Measurements from ENCODE around the gene ZBTB46.
"Not testable (repeated sequence)": the region's sequence is repeated elsewhere in the genome, so short reads cannot be mapped to it uniquely, and the experiment has no call there.

DNA sequence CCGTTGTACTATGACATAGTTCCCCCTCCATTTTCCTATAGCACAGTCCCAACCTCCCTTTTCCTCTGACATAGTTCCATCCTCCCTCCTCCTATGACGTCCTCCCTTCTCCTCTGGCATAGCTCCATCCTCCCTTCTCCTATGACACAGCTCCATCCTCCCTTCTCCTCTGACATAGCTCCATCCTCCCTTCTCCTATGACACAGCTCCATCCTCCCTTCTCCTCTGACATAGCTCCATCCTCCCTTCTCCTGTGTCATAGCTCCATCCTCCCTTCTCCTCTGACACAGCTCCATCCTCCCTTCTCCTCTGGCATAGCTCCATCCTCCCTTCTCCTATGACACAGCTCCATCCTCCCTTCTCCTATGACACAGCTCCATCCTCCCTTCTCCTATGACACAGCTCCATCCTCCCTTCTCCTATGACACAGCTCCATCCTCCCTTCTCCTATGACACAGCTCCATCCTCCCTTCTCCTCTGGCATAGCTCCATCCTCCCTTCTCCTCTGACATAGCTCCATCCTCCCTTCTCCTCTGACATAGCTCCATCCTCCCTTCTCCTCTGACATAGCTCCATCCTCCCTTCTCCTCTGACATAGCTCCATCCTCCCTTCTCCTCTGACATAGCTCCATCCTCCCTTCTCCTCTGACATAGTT lies 108.0 kb downstream of the ZBTB46 start:
- not testable (repeated sequence) for TF ChIP-seq YY1 (tag by site-specific recombination; IDR thresholded peaks at IDR 0.05); ZNF324 (tag by site-specific recombination; IDR thresholded peaks at IDR 0.05); ZNF514 (tag by site-specific recombination; IDR thresholded peaks at IDR 0.05); KLF16 (tag by site-specific recombination; IDR thresholded peaks at IDR 0.05); ZNF138 (tag by site-specific recombination; IDR thresholded peaks at IDR 0.05; ENCODE audit: borderline replicate concordance); ZNF19 (tag by site-specific recombination; IDR thresholded peaks at IDR 0.05; ENCODE audit: low read depth); ZNF548 (tag by site-specific recombination; IDR thresholded peaks at IDR 0.05)
- TF ChIP-seq, protein P1, sequence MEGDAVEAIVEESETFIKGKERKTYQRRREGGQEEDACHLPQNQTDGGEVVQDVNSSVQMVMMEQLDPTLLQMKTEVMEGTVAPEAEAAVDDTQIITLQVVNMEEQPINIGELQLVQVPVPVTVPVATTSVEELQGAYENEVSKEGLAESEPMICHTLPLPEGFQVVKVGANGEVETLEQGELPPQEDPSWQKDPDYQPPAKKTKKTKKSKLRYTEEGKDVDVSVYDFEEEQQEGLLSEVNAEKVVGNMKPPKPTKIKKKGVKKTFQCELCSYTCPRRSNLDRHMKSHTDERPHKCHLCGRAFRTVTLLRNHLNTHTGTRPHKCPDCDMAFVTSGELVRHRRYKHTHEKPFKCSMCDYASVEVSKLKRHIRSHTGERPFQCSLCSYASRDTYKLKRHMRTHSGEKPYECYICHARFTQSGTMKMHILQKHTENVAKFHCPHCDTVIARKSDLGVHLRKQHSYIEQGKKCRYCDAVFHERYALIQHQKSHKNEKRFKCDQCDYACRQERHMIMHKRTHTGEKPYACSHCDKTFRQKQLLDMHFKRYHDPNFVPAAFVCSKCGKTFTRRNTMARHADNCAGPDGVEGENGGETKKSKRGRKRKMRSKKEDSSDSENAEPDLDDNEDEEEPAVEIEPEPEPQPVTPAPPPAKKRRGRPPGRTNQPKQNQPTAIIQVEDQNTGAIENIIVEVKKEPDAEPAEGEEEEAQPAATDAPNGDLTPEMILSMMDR (tag by site-specific recombination; IDR thresholded peaks at IDR 0.05): not testable (repeated sequence)
- TF ChIP-seq, protein P2, sequence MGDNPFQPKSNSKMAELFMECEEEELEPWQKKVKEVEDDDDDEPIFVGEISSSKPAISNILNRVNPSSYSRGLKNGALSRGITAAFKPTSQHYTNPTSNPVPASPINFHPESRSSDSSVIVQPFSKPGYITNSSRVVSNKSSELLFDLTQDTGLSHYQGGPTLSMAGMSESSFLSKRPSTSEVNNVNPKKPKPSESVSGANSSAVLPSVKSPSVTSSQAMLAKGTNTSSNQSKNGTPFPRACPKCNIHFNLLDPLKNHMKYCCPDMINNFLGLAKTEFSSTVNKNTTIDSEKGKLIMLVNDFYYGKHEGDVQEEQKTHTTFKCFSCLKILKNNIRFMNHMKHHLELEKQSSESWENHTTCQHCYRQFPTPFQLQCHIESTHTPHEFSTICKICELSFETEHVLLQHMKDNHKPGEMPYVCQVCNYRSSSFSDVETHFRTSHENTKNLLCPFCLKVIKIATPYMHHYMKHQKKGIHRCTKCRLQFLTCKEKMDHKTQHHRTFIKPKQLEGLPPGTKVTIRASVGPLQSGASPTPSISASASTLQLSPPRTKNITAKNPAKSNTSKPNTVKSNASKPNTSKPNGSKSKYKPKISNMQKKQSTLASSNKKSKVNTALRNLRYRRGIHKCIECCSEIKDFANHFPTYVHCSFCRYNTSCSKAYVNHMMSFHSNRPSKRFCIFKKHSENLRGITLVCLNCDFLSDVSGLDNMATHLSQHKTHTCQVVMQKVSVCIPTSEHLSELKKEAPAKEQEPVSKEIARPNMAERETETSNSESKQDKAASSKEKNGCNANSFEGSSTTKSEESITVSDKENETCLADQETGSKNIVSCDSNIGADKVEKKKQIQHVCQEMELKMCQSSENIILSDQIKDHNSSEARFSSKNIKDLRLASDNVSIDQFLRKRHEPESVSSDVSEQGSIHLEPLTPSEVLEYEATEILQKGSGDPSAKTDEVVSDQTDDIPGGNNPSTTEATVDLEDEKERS (tag by site-specific recombination; IDR thresholded peaks at IDR 0.05): not testable (repeated sequence)
